Adrenal gland (tissue), 5 donors: Measurements from ENCODE around the gene ASB10.

Source experiments
- POLR2A ChIP-seq, 2 donors: fragments of 450-650 bp; IDR thresholded peaks; one replicate each; pipeline ENCODE4 v1.6.1; 2017; ENCODE audit warnings: antibody characterized with exemption in 2 of 2, mild to moderate bottlenecking in 2 of 2, moderate library complexity in 1 of 2
- TF ChIP-seq, protein P1 (sequence below), 6 experiments: fragments of 450-650 bp in 4 of 6; fragments of 200-600 bp in 2 of 6; sonication (generic) in 1 of 6; IDR thresholded peaks; 1 replicate in 5 of 6; 2 replicates in 1 of 6; pipeline versions ENCODE4 v1.5.1 to v1.8.0; 2016 to 2021; ENCODE audit warnings: antibody characterized with exemption in 6 of 6, mild to moderate bottlenecking in 2 of 6, moderate library complexity in 1 of 6
- donor health status: DM: no; HTN: no; CAD: no.

DNA sequence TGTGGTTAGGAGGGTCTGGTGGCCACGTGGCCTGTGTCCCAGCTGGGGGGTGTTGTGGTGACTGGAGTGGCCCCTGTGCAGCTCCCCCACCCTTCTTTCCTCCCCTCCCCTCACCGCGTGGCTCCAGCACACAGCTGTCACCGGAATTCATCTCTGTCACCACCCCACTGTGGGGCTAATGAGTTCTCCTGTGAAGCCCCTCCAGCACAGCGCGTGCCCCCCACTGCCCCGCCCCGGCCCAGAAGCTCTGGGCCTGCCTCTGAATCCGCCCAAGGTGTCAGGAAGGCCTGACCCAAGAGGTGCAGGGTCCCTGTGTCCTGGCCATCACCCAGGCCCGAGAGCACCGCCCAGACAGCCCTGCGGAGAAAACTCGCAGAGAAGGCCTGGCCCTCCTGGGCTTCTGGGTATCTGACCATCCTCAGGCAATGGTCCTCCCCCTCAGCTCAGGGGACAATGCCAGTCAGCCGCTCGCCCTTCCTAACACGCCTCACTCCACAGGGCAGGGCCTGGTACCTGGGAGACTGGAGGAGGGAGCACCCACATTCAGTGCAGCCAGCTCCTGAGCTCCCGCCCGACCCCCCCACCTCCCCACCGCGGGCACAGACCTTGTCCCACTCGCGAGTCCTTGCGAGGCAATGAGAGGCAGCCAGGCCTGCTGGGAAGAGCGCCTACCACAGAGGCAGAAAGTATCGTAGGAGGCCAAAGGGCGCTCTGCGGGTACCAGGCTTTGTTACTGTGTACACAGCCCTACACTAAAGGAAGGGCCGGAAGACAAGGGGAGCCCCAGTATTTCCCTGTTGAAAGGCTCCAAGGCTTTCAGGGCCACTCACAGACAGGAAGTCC, 57.7 kb downstream of the ASB10 start:
- TF ChIP-seq POLR2A (IDR thresholded peaks at IDR 0.05), result no peak
- TF ChIP-seq, protein P1, sequence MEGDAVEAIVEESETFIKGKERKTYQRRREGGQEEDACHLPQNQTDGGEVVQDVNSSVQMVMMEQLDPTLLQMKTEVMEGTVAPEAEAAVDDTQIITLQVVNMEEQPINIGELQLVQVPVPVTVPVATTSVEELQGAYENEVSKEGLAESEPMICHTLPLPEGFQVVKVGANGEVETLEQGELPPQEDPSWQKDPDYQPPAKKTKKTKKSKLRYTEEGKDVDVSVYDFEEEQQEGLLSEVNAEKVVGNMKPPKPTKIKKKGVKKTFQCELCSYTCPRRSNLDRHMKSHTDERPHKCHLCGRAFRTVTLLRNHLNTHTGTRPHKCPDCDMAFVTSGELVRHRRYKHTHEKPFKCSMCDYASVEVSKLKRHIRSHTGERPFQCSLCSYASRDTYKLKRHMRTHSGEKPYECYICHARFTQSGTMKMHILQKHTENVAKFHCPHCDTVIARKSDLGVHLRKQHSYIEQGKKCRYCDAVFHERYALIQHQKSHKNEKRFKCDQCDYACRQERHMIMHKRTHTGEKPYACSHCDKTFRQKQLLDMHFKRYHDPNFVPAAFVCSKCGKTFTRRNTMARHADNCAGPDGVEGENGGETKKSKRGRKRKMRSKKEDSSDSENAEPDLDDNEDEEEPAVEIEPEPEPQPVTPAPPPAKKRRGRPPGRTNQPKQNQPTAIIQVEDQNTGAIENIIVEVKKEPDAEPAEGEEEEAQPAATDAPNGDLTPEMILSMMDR (IDR thresholded peaks at IDR 0.05), result no peak
